Panc1 (cell line): ENCODE measurements around the gene ITPRIP. TPM values are rescaled to one million over a fixed set of nuclear protein-coding genes. Genes with fewer than 3 reads are reported as not detected.
A peak's percentile ranks its signal among the peaks of the same experiment; 100 is the strongest.

ENCODE experiments used
- ATAC-seq: fragments of 200-7000 bp; cut with Tn5 transposase; 2 replicates; pipeline ENCODE4 v1.9.1; 2020; ENCODE audit warnings: mild to moderate bottlenecking, moderate library complexity
- BruUV-seq: library from RNA; stranded (reverse); fragments of 400-500 nt; replicated peaks from 2 replicates; lab custom pipeline; 2021; lab: Mats Ljungman, UMichigan
- CTCF ChIA-PET: fragments of 300-600 bp; sonication (Branson Sonifier 250); formaldehyde crosslinking; loops from one replicate; lab custom pipeline; 2022; ENCODE audit warnings: antibody characterized with exemption; lab: Charles Lee
- POLR2A ChIA-PET: fragments of 300-600 bp; sonication (Branson Sonifier 250); formaldehyde crosslinking; loops from one replicate; lab custom pipeline; 2022; ENCODE audit warnings: antibody characterized with exemption; lab: Charles Lee
- DNase-seq: peaks from one replicate; pipeline ENCODE4 v3.0.0-alpha.2; 2010; ENCODE audit warnings: low read depth, low spot score
- H3K27ac ChIP-seq: 2 replicates; pipeline ENCODE4 v1.5.1; 2011; ENCODE audit warnings: mild to moderate bottlenecking, low read length, inconsistent platforms
- H3K27me3 ChIP-seq: fragments of 200-500 bp; sonication (Bioruptor generic); 2 replicates; pipeline ENCODE4 v1.6.0; 2014; ENCODE audit warnings: low read length, inconsistent platforms; ENCODE audit not compliant: control insufficient read depth, insufficient read depth
- H3K36me3 ChIP-seq: fragments of 200-500 bp; sonication (Bioruptor generic); 2 replicates; pipeline ENCODE4 v1.5.1; 2014; ENCODE audit warnings: inconsistent platforms, mild to moderate bottlenecking, low read length, moderate library complexity; ENCODE audit not compliant: control insufficient read depth, insufficient read depth
- H3K4me1 ChIP-seq: 2 replicates; pipeline ENCODE4 v1.5.1; 2011; ENCODE audit warnings: inconsistent platforms, mild to moderate bottlenecking, low read length, moderate library complexity; ENCODE audit not compliant: control insufficient read depth, insufficient read depth
- H3K4me3 ChIP-seq, 2 experiments: 2 replicates each; pipeline ENCODE4 v1.5.1; 2011 to 2012; ENCODE audit warnings: low read depth in 2 of 2, low read length in 2 of 2, mild to moderate bottlenecking in 2 of 2, inconsistent platforms in 1 of 2, moderate library complexity in 1 of 2
- H3K9me3 ChIP-seq: fragments of 200-500 bp; sonication (Bioruptor generic); 2 replicates; pipeline ENCODE4 v1.5.1; 2014; ENCODE audit warnings: low read depth, mild to moderate bottlenecking, inconsistent platforms, low read length, moderate library complexity; ENCODE audit not compliant: control insufficient read depth, insufficient read depth
- POLR2AphosphoS5 ChIP-seq: IDR thresholded peaks from 2 replicates; pipeline ENCODE4 v1.6.1; 2012; ENCODE audit warnings: mild to moderate bottlenecking, low read depth, low read length, moderate library complexity
- REST ChIP-seq, 2 experiments: IDR thresholded peaks; 2 replicates each; pipeline ENCODE4 v1.6.1; 2011 to 2012; ENCODE audit warnings: low read depth in 2 of 2, control low read depth in 1 of 2, low read length in 1 of 2, mild to moderate bottlenecking in 1 of 2, moderate library complexity in 1 of 2; ENCODE audit not compliant: insufficient read depth in 1 of 2
- SIN3A ChIP-seq: IDR thresholded peaks from 2 replicates; pipeline ENCODE4 v1.6.1; 2012; ENCODE audit warnings: low read depth, mild to moderate bottlenecking, low read length, moderate library complexity, borderline replicate concordance; ENCODE audit not compliant: insufficient read depth
- TCF7L2 ChIP-seq: IDR thresholded peaks from 2 replicates; pipeline ENCODE4 v1.6.1; 2011; ENCODE audit warnings: mild to moderate bottlenecking, low read depth, low read length, inconsistent platforms
- in situ Hi-C: cut with HindIII; loops from 2 replicates; pipeline ENCODE4 v1.10.0; 2016; ENCODE audit warnings: low sequenced_read_pairs, low pct_unique_long_range_greater_than_20kb
- intact Hi-C: fragments of 100-400 bp; cut with micrococcal nuclease; formaldehyde crosslinking; loops from one replicate; pipeline ENCODE4 v1.10.0; 2022; ENCODE audit not compliant: unreplicated experiment
- total RNA-seq: library from RNA; stranded (reverse); gene quantifications from one replicate; pipeline ENCODE4 v1.2.1, GENCODE V29; 2021; ENCODE audit not compliant: unreplicated experiment
- TF ChIP-seq, protein P1 (sequence below): fragments of 450-650 bp; IDR thresholded peaks from 2 replicates; pipeline ENCODE4 v1.5.1; 2017; ENCODE audit warnings: mild to moderate bottlenecking

Gene ITPRIP
- total RNA-seq, 1 experiment from 2014 or later = 55.0 TPM

- peak overlapping the region; percentile 80 for H3K27ac ChIP-seq
- no peaks in the 10 kb centered on the region for H3K27me3 ChIP-seq
- peak overlapping the region; percentile 5 to 29; a peak in 3 of 4 replicates for H3K4me3 ChIP-seq
- H3K9me3 ChIP-seq = no peaks in the 10 kb centered on the region
- no TSS peak for BruUV-seq
- DNase-seq = no peak
- POLR2A ChIA-PET = interaction anchor here (0.7 kb wide), 1 partner anchor 61 kb away, joined by 3 read pairs; no protein-coding TSS in a partner anchor
- in situ Hi-C loops (no loop called here), intact Hi-C loops (loop anchor here (1.0 to 2.0 kb wide), 3 partner anchors 45 to 75 kb away; no protein-coding TSS in a partner anchor)
- ATAC-seq = peak; percentile 79
- TF ChIP-seq, protein P1, sequence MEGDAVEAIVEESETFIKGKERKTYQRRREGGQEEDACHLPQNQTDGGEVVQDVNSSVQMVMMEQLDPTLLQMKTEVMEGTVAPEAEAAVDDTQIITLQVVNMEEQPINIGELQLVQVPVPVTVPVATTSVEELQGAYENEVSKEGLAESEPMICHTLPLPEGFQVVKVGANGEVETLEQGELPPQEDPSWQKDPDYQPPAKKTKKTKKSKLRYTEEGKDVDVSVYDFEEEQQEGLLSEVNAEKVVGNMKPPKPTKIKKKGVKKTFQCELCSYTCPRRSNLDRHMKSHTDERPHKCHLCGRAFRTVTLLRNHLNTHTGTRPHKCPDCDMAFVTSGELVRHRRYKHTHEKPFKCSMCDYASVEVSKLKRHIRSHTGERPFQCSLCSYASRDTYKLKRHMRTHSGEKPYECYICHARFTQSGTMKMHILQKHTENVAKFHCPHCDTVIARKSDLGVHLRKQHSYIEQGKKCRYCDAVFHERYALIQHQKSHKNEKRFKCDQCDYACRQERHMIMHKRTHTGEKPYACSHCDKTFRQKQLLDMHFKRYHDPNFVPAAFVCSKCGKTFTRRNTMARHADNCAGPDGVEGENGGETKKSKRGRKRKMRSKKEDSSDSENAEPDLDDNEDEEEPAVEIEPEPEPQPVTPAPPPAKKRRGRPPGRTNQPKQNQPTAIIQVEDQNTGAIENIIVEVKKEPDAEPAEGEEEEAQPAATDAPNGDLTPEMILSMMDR = peak; percentile 83
- no peak for TF ChIP-seq TCF7L2
- no peaks in the 10 kb centered on the region for H3K36me3 ChIP-seq
- CTCF ChIA-PET = interaction anchor here (0.6 to 3.4 kb wide), 4 partner anchors 12 to 76 kb away, joined by 3 to 23 read pairs (median 11); no protein-coding TSS in a partner anchor
- H3K4me1 ChIP-seq = peaks cover 20% of the 10 kb centered on the region
Observed at GRCh38 chr10:104350127-104350635, 11.9 kb upstream of the ITPRIP start.

DNA sequence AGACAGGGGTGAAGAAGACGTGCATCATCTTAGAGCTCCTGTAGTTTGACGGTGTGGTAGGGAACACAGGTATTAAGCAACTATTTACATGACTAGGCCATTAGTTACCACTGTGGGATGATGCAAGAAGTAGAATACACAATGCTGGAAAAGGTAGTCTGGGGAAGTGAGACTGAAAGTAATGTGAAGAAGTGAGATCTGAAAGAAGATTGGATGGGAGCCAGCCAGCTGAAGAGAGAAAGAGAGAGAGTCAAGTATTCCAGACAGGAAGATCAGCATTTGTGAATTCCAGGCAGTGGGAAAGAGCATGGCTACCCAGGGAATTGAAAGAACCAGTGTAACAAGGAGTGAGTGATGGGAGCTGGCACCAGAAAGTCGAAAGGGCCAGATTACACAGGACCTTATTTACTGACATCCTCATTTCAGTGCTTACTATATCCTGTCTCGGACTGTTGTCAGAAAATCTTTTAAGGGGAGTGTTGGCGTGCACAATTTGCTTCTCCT, 11.4 kb upstream of the ITPRIP start:
- Histone ChIP-seq H3K36me3 (no peaks in the 10 kb centered on the region), H3K4me3 (peak overlapping the region; percentile 5 to 29; a peak in 3 of 4 replicates), H3K9me3 (no peaks in the 10 kb centered on the region), H3K4me1 (peaks cover 20% of the 10 kb centered on the region), H3K27me3 (no peaks in the 10 kb centered on the region), H3K27ac (peak overlapping the region; percentile 80)
- ATAC-seq = peak; percentile 7; the same call in 1 of the 2 replicates
- ChIA-PET CTCF (interaction anchor here (0.6 to 3.4 kb wide), 4 partner anchors 12 to 75 kb away, joined by 3 to 23 read pairs (median 11); no protein-coding TSS in a partner anchor), POLR2A (interaction anchor here (0.6 kb wide), 1 partner anchor 55 kb away, joined by 18 read pairs; no protein-coding TSS in a partner anchor)
- no peak for DNase-seq
- intact Hi-C loops = loop anchor here (1.0 to 2.0 kb wide), 3 partner anchors 44 to 75 kb away; no protein-coding TSS in a partner anchor
- in situ Hi-C loops = no loop called here
- TF ChIP-seq REST (IDR thresholded peaks at IDR 0.05; ENCODE audit: insufficient read depth in 1 of 2, low read depth in 2 of 2, low read length in 1 of 2) (no peak), POLR2AphosphoS5 (no peak), TCF7L2 (no peak), SIN3A (no peak)
- TF ChIP-seq, protein P1 = no peak
- BruUV-seq = no TSS peak
